NCI-H2171 (cell line): ENCODE results near the gene DAAM2.

Source experiments
- DNase-seq: peaks from one replicate; lab custom pipeline; 2025; lab: John Stamatoyannopoulos, UW

DAAM2 gene

GRCh38 chr6:39791850-39792539, at the start of gene DAAM2:
Gene DAAM2 (plus strand): TSS chr6:39792376. CDS start chr6:39856303, 63,927 bp downstream.
- DNase-seq, result peak; percentile 13

- no peak for DNase-seq
These were observed 45.4 kb upstream of the DAAM2 start for GRCh38 chr6:39746795-39747194.

GRCh38 chr6:39752835-39753724, 39.1 kb upstream of the DAAM2 start:
- DNase-seq, result no peak

GRCh38 chr6:39753725-39754045, 38.5 kb upstream of the DAAM2 start:
- no peak for DNase-seq

- DNase-seq, result no peak
These were observed 37.6 kb upstream of the DAAM2 start for GRCh38 chr6:39754514-39755115.

GRCh38 chr6:39755231-39755630, 36.9 kb upstream of the DAAM2 start:
- no peak for DNase-seq

- no peak for DNase-seq
These were observed 35.6 kb upstream of the DAAM2 start for GRCh38 chr6:39756582-39756981.

GRCh38 chr6:39758905-39759605, 33.1 kb upstream of the DAAM2 start:
- no peak for DNase-seq

- DNase-seq, result no peak
These were observed 31.8 kb upstream of the DAAM2 start for GRCh38 chr6:39760226-39760952.

- no peak for DNase-seq
These were observed 26.6 kb upstream of the DAAM2 start for GRCh38 chr6:39765508-39766065.

GRCh38 chr6:39769012-39769411, 23.2 kb upstream of the DAAM2 start:
- no peak for DNase-seq

GRCh38 chr6:39770446-39770845, 21.7 kb upstream of the DAAM2 start:
- DNase-seq, result no peak

GRCh38 chr6:39772559-39773273, 19.5 kb upstream of the DAAM2 start:
- no peak for DNase-seq

- DNase-seq, result no peak
These were observed 18.4 kb upstream of the DAAM2 start for GRCh38 chr6:39773782-39774181.

- no peak for DNase-seq
These were observed 15.6 kb upstream of the DAAM2 start for GRCh38 chr6:39776581-39776980.

GRCh38 chr6:39777218-39777617, 15.0 kb upstream of the DAAM2 start:
- DNase-seq, result no peak

- no peak for DNase-seq
These were observed 14.5 kb upstream of the DAAM2 start for GRCh38 chr6:39777661-39778060.

- no peak for DNase-seq
These were observed 13.5 kb upstream of the DAAM2 start for GRCh38 chr6:39778581-39779255.

- no peak for DNase-seq
These were observed 6.9 kb upstream of the DAAM2 start for GRCh38 chr6:39785281-39785680.

GRCh38 chr6:39786649-39787048, 5.5 kb upstream of the DAAM2 start:
- no peak for DNase-seq
